Panc1 (cell line): ENCODE data around the gene GMEB2. TPM values are rescaled to one million over a fixed set of nuclear protein-coding genes. Genes with fewer than 3 reads are reported as not detected.
A peak's percentile ranks its signal among the peaks of the same experiment; 100 is the strongest.

ENCODE experiments used
- ATAC-seq: fragments of 200-7000 bp; cut with Tn5 transposase; 2 replicates; pipeline ENCODE4 v1.9.1; 2020; ENCODE audit warnings: mild to moderate bottlenecking, moderate library complexity
- BruUV-seq: library from RNA; stranded (reverse); fragments of 400-500 nt; replicated peaks from 2 replicates; lab custom pipeline; 2021; lab: Mats Ljungman, UMichigan
- CTCF ChIA-PET: fragments of 300-600 bp; sonication (Branson Sonifier 250); formaldehyde crosslinking; loops from one replicate; lab custom pipeline; 2022; ENCODE audit warnings: antibody characterized with exemption; lab: Charles Lee
- POLR2A ChIA-PET: fragments of 300-600 bp; sonication (Branson Sonifier 250); formaldehyde crosslinking; loops from one replicate; lab custom pipeline; 2022; ENCODE audit warnings: antibody characterized with exemption; lab: Charles Lee
- DNase-seq: peaks from one replicate; pipeline ENCODE4 v3.0.0-alpha.2; 2010; ENCODE audit warnings: low read depth, low spot score
- H3K27ac ChIP-seq: 2 replicates; pipeline ENCODE4 v1.5.1; 2011; ENCODE audit warnings: mild to moderate bottlenecking, low read length, inconsistent platforms
- H3K27me3 ChIP-seq: fragments of 200-500 bp; sonication (Bioruptor generic); 2 replicates; pipeline ENCODE4 v1.6.0; 2014; ENCODE audit warnings: low read length, inconsistent platforms; ENCODE audit not compliant: control insufficient read depth, insufficient read depth
- H3K36me3 ChIP-seq: fragments of 200-500 bp; sonication (Bioruptor generic); 2 replicates; pipeline ENCODE4 v1.5.1; 2014; ENCODE audit warnings: inconsistent platforms, mild to moderate bottlenecking, low read length, moderate library complexity; ENCODE audit not compliant: control insufficient read depth, insufficient read depth
- H3K4me1 ChIP-seq: 2 replicates; pipeline ENCODE4 v1.5.1; 2011; ENCODE audit warnings: inconsistent platforms, mild to moderate bottlenecking, low read length, moderate library complexity; ENCODE audit not compliant: control insufficient read depth, insufficient read depth
- H3K4me3 ChIP-seq, 2 experiments: 2 replicates each; pipeline ENCODE4 v1.5.1; 2011 to 2012; ENCODE audit warnings: low read depth in 2 of 2, low read length in 2 of 2, mild to moderate bottlenecking in 2 of 2, inconsistent platforms in 1 of 2, moderate library complexity in 1 of 2
- H3K9me3 ChIP-seq: fragments of 200-500 bp; sonication (Bioruptor generic); 2 replicates; pipeline ENCODE4 v1.5.1; 2014; ENCODE audit warnings: low read depth, mild to moderate bottlenecking, inconsistent platforms, low read length, moderate library complexity; ENCODE audit not compliant: control insufficient read depth, insufficient read depth
- POLR2AphosphoS5 ChIP-seq: IDR thresholded peaks from 2 replicates; pipeline ENCODE4 v1.6.1; 2012; ENCODE audit warnings: mild to moderate bottlenecking, low read depth, low read length, moderate library complexity
- SIN3A ChIP-seq: IDR thresholded peaks from 2 replicates; pipeline ENCODE4 v1.6.1; 2012; ENCODE audit warnings: low read depth, mild to moderate bottlenecking, low read length, moderate library complexity, borderline replicate concordance; ENCODE audit not compliant: insufficient read depth
- TCF7L2 ChIP-seq: IDR thresholded peaks from 2 replicates; pipeline ENCODE4 v1.6.1; 2011; ENCODE audit warnings: mild to moderate bottlenecking, low read depth, low read length, inconsistent platforms
- in situ Hi-C: cut with HindIII; loops from 2 replicates; pipeline ENCODE4 v1.10.0; 2016; ENCODE audit warnings: low sequenced_read_pairs, low pct_unique_long_range_greater_than_20kb
- intact Hi-C: fragments of 100-400 bp; cut with micrococcal nuclease; formaldehyde crosslinking; loops from one replicate; pipeline ENCODE4 v1.10.0; 2022; ENCODE audit not compliant: unreplicated experiment
- total RNA-seq: library from RNA; stranded (reverse); gene quantifications from one replicate; pipeline ENCODE4 v1.2.1, GENCODE V29; 2021; ENCODE audit not compliant: unreplicated experiment
- TF ChIP-seq, protein P1 (sequence below): fragments of 450-650 bp; IDR thresholded peaks from 2 replicates; pipeline ENCODE4 v1.5.1; 2017; ENCODE audit warnings: mild to moderate bottlenecking
- TF ChIP-seq, protein P2 (sequence below), 2 experiments: IDR thresholded peaks; 2 replicates each; pipeline ENCODE4 v1.6.1; 2011 to 2012; ENCODE audit warnings: low read depth in 2 of 2, control low read depth in 1 of 2, low read length in 1 of 2, mild to moderate bottlenecking in 1 of 2, moderate library complexity in 1 of 2; ENCODE audit not compliant: insufficient read depth in 1 of 2

GMEB2 gene
- total RNA-seq, 1 experiment from 2014 or later = 13.1 TPM

DNA sequence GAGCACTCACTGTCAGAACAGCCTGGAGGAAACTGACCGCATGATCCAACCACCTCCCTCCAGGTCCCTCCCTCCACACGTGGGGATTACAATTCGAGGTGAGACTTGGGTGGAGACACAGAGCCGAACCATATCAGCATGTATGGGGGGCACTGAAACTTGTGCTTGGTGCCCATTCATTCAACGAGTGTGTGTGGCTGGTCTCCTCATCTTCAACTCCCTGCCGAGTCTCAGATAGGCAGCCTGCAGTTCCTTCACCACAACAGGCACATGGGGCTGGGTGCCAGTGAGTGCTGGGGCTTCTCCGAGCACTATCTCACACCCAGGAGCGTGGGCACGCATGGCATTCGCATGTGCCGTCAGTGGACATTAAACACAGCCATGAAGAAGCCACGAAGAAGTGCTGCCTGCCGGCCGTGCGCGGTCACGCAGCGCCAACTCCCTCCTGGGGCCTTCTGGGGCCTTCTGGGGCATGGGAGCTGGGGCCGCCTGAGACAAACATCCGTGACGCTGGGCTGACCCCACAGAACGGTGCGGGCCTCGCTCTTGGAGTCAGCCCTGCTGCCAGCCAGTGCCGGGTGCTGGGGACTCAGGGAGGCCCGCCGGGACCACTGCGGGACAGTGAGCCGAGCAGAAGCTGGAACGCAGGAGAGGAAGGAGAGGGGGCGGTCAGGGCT, 30.5 kb upstream of the GMEB2 start:
- intact Hi-C loops (no loop called here), in situ Hi-C loops (no loop called here)
- peak overlapping the region; percentile 90 for H3K27ac ChIP-seq
- peaks cover 3% of the 10 kb centered on the region; the same call in 1 of the 2 replicates for H3K36me3 ChIP-seq
- no TSS peak for BruUV-seq
- peak overlapping the region; percentile 92 to 95; a peak in 2 of 4 replicates for H3K4me3 ChIP-seq
- no peaks in the 10 kb centered on the region for H3K9me3 ChIP-seq
- POLR2A ChIA-PET = no interaction called here
- no peak for ATAC-seq
- TF ChIP-seq, protein P1, sequence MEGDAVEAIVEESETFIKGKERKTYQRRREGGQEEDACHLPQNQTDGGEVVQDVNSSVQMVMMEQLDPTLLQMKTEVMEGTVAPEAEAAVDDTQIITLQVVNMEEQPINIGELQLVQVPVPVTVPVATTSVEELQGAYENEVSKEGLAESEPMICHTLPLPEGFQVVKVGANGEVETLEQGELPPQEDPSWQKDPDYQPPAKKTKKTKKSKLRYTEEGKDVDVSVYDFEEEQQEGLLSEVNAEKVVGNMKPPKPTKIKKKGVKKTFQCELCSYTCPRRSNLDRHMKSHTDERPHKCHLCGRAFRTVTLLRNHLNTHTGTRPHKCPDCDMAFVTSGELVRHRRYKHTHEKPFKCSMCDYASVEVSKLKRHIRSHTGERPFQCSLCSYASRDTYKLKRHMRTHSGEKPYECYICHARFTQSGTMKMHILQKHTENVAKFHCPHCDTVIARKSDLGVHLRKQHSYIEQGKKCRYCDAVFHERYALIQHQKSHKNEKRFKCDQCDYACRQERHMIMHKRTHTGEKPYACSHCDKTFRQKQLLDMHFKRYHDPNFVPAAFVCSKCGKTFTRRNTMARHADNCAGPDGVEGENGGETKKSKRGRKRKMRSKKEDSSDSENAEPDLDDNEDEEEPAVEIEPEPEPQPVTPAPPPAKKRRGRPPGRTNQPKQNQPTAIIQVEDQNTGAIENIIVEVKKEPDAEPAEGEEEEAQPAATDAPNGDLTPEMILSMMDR = no peak
- TF ChIP-seq SIN3A = no peak
- TF ChIP-seq, protein P2, sequence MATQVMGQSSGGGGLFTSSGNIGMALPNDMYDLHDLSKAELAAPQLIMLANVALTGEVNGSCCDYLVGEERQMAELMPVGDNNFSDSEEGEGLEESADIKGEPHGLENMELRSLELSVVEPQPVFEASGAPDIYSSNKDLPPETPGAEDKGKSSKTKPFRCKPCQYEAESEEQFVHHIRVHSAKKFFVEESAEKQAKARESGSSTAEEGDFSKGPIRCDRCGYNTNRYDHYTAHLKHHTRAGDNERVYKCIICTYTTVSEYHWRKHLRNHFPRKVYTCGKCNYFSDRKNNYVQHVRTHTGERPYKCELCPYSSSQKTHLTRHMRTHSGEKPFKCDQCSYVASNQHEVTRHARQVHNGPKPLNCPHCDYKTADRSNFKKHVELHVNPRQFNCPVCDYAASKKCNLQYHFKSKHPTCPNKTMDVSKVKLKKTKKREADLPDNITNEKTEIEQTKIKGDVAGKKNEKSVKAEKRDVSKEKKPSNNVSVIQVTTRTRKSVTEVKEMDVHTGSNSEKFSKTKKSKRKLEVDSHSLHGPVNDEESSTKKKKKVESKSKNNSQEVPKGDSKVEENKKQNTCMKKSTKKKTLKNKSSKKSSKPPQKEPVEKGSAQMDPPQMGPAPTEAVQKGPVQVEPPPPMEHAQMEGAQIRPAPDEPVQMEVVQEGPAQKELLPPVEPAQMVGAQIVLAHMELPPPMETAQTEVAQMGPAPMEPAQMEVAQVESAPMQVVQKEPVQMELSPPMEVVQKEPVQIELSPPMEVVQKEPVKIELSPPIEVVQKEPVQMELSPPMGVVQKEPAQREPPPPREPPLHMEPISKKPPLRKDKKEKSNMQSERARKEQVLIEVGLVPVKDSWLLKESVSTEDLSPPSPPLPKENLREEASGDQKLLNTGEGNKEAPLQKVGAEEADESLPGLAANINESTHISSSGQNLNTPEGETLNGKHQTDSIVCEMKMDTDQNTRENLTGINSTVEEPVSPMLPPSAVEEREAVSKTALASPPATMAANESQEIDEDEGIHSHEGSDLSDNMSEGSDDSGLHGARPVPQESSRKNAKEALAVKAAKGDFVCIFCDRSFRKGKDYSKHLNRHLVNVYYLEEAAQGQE (IDR thresholded peaks at IDR 0.05; ENCODE audit: insufficient read depth in 1 of 2, low read depth in 2 of 2, low read length in 1 of 2) = 0 out of 4 replicates have a peak, but pooled peaks of 1 of the 2 experiments have one; percentile 11
- TF ChIP-seq POLR2AphosphoS5 = no peak
- no peak for TF ChIP-seq TCF7L2
- no peaks in the 10 kb centered on the region for H3K27me3 ChIP-seq
- DNase-seq = no peak
- H3K4me1 ChIP-seq = peaks cover 9% of the 10 kb centered on the region
- CTCF ChIA-PET = no interaction called here

DNA sequence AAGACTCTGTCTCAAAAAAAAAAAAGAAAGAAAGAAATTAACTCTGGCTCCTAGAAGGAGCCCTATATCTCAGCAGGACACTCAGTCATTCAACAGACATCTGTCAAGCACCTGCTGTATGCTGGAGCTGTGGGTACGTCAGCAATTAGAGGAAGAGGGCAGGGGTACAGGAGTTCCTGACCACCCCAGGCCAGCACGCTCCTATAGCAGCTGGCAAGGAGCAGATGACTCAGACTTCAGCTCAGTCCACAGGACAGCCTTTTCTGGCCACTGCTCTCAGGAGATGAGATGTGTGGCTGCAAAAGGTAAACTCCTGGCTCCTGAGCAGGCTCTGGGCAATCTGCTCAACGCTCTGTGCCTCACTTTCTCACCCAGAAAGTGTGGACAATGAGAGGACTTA, 29.6 kb upstream of the GMEB2 start:
- ATAC-seq (no peak), DNase-seq (no peak)
- intact Hi-C loops (no loop called here), in situ Hi-C loops (no loop called here)
- no peaks in the 10 kb centered on the region for H3K9me3 ChIP-seq
- TF ChIP-seq, protein P1 = no peak
- TF ChIP-seq, protein P2 (IDR thresholded peaks at IDR 0.05; ENCODE audit: insufficient read depth in 1 of 2, low read depth in 2 of 2, low read length in 1 of 2) = no peak
- TF ChIP-seq SIN3A (no peak), TCF7L2 (no peak), POLR2AphosphoS5 (no peak)
- H3K36me3 ChIP-seq = peaks cover 3% of the 10 kb centered on the region; the same call in 1 of the 2 replicates
- H3K4me3 ChIP-seq = no peak overlapping the region
- ChIA-PET POLR2A (no interaction called here), CTCF (no interaction called here)
- no peaks in the 10 kb centered on the region for H3K27me3 ChIP-seq
- H3K4me1 ChIP-seq = peaks cover 11% of the 10 kb centered on the region
- no TSS peak for BruUV-seq
- no peak overlapping the region for H3K27ac ChIP-seq
